ENCODE results near the gene TEX14. TPM values are rescaled to one million over a fixed set of nuclear protein-coding genes. Genes with fewer than 3 reads are reported as not detected.
"Not testable (repeated sequence)": the region's sequence is repeated elsewhere in the genome, so short reads cannot be mapped to it uniquely, and the experiment has no call there.

The TEX14 gene
- total RNA-seq, 1 experiment from 2014 or later, result 0.31 TPM

DNA sequence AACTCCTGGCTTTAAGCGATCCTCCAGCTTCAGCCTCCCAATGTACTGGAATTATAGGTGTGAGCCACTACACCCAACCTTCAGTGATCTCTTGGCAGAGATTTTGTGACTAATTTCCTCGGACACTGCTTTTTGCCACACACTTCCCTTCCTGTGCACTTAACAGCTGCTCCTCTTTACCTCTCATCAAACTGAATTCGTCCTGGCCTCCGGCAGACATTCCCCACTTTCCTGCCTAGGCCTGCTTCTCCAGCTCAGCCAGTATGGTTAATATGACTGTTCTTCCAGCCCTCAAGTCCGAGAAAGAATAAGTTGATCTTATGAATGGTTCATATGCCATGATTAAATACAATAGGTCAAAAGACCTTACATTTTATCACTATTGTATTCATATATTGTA is 108.4 kb downstream of the TEX14 start:
- Mint-ChIP-seq H3K4me1 (peaks cover 3 to 4% of the 10 kb centered on the region in 2 experiments; a peak in 1 of 4 replicates), H3K27me3 (ENCODE audit: low read depth) (no peaks in the 10 kb centered on the region), H3K4me3 (no peak overlapping the region), H3K27ac (no peak overlapping the region; a peak in 2 of 7 replicates), H3K9me3 (no peaks in the 10 kb centered on the region), H3K36me3 (ENCODE audit: insufficient read depth in 1 of 3, low read depth in 3 of 3) (no peaks in the 10 kb centered on the region)
- Histone ChIP-seq H4K20me1 (ENCODE audit: control insufficient read depth, insufficient read depth, insufficient read length) (no peaks in the 10 kb centered on the region), H3K27me3 (ENCODE audit: insufficient read depth, low read length) (no peaks in the 10 kb centered on the region), H3K79me1 (ENCODE audit: insufficient read depth, low read depth, low read length, poor library complexity, severe bottlenecking) (no peaks in the 10 kb centered on the region), H3K14ac (ENCODE audit: insufficient read depth, low read length) (no peak overlapping the region), H3K79me2 (ENCODE audit: insufficient read depth, low read length) (no peaks in the 10 kb centered on the region), H2AK5ac (ENCODE audit: insufficient read length, low read length) (no peak overlapping the region), H4K91ac (ENCODE audit: insufficient read length, low read depth, low read length) (no peak overlapping the region), H2AFZ (ENCODE audit: low read length) (no peak overlapping the region), H3T11ph (ENCODE audit: low read length) (no peak overlapping the region), H3K9me3 (ENCODE audit: control insufficient read depth, low read depth, low read length) (no peaks in the 10 kb centered on the region), H2BK5ac (ENCODE audit: insufficient read length, low read length) (no peak overlapping the region), H3K4me1 (ENCODE audit: insufficient read depth, low read length) (no peaks in the 10 kb centered on the region), H3K4ac (ENCODE audit: low read depth, low read length) (no peak overlapping the region), H2BK12ac (ENCODE audit: insufficient read length, low read depth, low read length) (no peak overlapping the region), H4K5ac (ENCODE audit: insufficient read length, low read depth, low read length) (no peak overlapping the region), H3K9ac (ENCODE audit: extremely low read depth, insufficient read length, low read length) (no peak overlapping the region), H2BK120ac (ENCODE audit: low read depth, low read length, poor library complexity, severe bottlenecking) (no peak overlapping the region), H3K23me2 (ENCODE audit: insufficient read length, low read depth, low read length, poor library complexity, severe bottlenecking) (no peaks in the 10 kb centered on the region), H3K23ac (ENCODE audit: insufficient read length, low read depth, low read length) (no peak overlapping the region), H3K56ac (ENCODE audit: insufficient read length, low read depth, low read length) (no peak overlapping the region), H2BK20ac (ENCODE audit: low read depth, low read length, poor library complexity, severe bottlenecking) (no peak overlapping the region), H3K27ac (ENCODE audit: insufficient read length, low read depth, low read length) (no peak overlapping the region), H4K8ac (replicated peaks; ENCODE audit: insufficient read length, low read depth, low read length) (no peak overlapping the region), H2BK15ac (ENCODE audit: low read depth, low read length) (no peak overlapping the region), H3K4me2 (ENCODE audit: insufficient read depth, insufficient read length, low read length) (no peak overlapping the region), H3K18ac (ENCODE audit: insufficient read length, low read depth, low read length) (no peak overlapping the region)
- DNase-seq, result no peak
- WGBS (ENCODE audit: extremely low coverage, insufficient read length, low lambda C conversion rate), result no CpG with 5 or more reads among the region's 5 CpGs
- TF ChIP-seq, protein P1, sequence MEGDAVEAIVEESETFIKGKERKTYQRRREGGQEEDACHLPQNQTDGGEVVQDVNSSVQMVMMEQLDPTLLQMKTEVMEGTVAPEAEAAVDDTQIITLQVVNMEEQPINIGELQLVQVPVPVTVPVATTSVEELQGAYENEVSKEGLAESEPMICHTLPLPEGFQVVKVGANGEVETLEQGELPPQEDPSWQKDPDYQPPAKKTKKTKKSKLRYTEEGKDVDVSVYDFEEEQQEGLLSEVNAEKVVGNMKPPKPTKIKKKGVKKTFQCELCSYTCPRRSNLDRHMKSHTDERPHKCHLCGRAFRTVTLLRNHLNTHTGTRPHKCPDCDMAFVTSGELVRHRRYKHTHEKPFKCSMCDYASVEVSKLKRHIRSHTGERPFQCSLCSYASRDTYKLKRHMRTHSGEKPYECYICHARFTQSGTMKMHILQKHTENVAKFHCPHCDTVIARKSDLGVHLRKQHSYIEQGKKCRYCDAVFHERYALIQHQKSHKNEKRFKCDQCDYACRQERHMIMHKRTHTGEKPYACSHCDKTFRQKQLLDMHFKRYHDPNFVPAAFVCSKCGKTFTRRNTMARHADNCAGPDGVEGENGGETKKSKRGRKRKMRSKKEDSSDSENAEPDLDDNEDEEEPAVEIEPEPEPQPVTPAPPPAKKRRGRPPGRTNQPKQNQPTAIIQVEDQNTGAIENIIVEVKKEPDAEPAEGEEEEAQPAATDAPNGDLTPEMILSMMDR (conservative IDR thresholded peaks at IDR 0.05), result no peak

DNA sequence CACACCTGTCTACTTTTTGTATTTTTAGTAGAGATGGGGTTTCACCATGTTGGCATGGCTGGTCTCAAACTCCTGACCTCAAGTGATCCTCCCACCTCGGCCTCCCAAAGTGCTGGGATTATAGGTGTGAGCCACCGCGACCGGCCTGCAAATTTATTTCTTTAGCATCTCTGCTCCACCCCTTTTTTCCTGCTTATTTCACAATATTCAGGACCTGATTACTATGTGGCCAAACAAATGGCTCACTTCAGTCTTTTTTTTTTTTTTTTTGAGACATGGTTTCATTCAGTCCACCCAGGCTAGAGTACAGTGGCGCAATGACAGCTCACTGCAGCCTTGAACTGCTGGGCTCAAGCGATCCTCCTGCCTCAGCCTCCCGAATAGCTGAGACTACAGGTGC is 109.1 kb downstream of the TEX14 start:
- not testable (repeated sequence) for H3K4me2 ChIP-seq (ENCODE audit: insufficient read depth, insufficient read length, low read length); H3K27ac Mint-ChIP-seq; H2BK20ac ChIP-seq (ENCODE audit: low read depth, low read length, poor library complexity, severe bottlenecking); H3K14ac ChIP-seq (ENCODE audit: insufficient read depth, low read length); H2AFZ ChIP-seq (ENCODE audit: low read length); H4K5ac ChIP-seq (ENCODE audit: insufficient read length, low read depth, low read length); H2BK5ac ChIP-seq (ENCODE audit: insufficient read length, low read length); H3K4ac ChIP-seq (ENCODE audit: low read depth, low read length); H3K23me2 ChIP-seq (ENCODE audit: insufficient read length, low read depth, low read length, poor library complexity, severe bottlenecking); H3K9me3 Mint-ChIP-seq; H3T11ph ChIP-seq (ENCODE audit: low read length); H4K91ac ChIP-seq (ENCODE audit: insufficient read length, low read depth, low read length); H4K8ac ChIP-seq (replicated peaks; ENCODE audit: insufficient read length, low read depth, low read length); H3K79me2 ChIP-seq (ENCODE audit: insufficient read depth, low read length); H3K27ac ChIP-seq (ENCODE audit: insufficient read length, low read depth, low read length); H3K4me3 Mint-ChIP-seq; H2BK15ac ChIP-seq (ENCODE audit: low read depth, low read length); H2BK120ac ChIP-seq (ENCODE audit: low read depth, low read length, poor library complexity, severe bottlenecking); H2AK5ac ChIP-seq (ENCODE audit: insufficient read length, low read length); H3K9me3 ChIP-seq (ENCODE audit: control insufficient read depth, low read depth, low read length); H3K27me3 ChIP-seq (ENCODE audit: insufficient read depth, low read length); DNase-seq; H3K23ac ChIP-seq (ENCODE audit: insufficient read length, low read depth, low read length); H3K27me3 Mint-ChIP-seq (ENCODE audit: low read depth); H3K9ac ChIP-seq (ENCODE audit: extremely low read depth, insufficient read length, low read length); H4K20me1 ChIP-seq (ENCODE audit: control insufficient read depth, insufficient read depth, insufficient read length); H3K18ac ChIP-seq (ENCODE audit: insufficient read length, low read depth, low read length); H2BK12ac ChIP-seq (ENCODE audit: insufficient read length, low read depth, low read length); H3K79me1 ChIP-seq (ENCODE audit: insufficient read depth, low read depth, low read length, poor library complexity, severe bottlenecking); H3K56ac ChIP-seq (ENCODE audit: insufficient read length, low read depth, low read length); H3K4me1 Mint-ChIP-seq; H3K4me1 ChIP-seq (ENCODE audit: insufficient read depth, low read length); H3K36me3 Mint-ChIP-seq (ENCODE audit: insufficient read depth in 1 of 3, low read depth in 3 of 3)
- WGBS (ENCODE audit: extremely low coverage, insufficient read length, low lambda C conversion rate), result no CpG with 5 or more reads among the region's 7 CpGs
